Neural crest cell (in vitro differentiated cells): Measurements from ENCODE around the gene AKAP14. TPM values are rescaled to one million over a fixed set of nuclear protein-coding genes. Genes with fewer than 3 reads are reported as not detected.
A peak's percentile ranks its signal among the peaks of the same experiment; 100 is the strongest.

Source experiments
- DNase-seq: peaks from one replicate; pipeline ENCODE4 v3.0.0; 2021; ENCODE audit warnings: low read depth, mixed read lengths, low spot score
- H3K27ac Mint-ChIP-seq: one replicate; pipeline ENCODE4 v1.8.0; 2021; ENCODE audit warnings: mild to moderate bottlenecking, mixed read lengths; ENCODE audit not compliant: unreplicated experiment
- H3K27me3 Mint-ChIP-seq: 2 replicates; pipeline ENCODE4 v1.8.0; 2021; ENCODE audit warnings: low read depth, mild to moderate bottlenecking, mixed read lengths
- H3K36me3 Mint-ChIP-seq: 2 replicates; pipeline ENCODE4 v1.8.0; 2021; ENCODE audit warnings: low read depth, mild to moderate bottlenecking, mixed read lengths
- H3K4me1 Mint-ChIP-seq: 2 replicates; pipeline ENCODE4 v1.8.0; 2021; ENCODE audit warnings: mixed read lengths
- H3K4me3 Mint-ChIP-seq: one replicate; pipeline ENCODE4 v1.8.0; 2021; ENCODE audit warnings: mild to moderate bottlenecking, mixed read lengths
- H3K9me3 Mint-ChIP-seq: 2 replicates; pipeline ENCODE4 v1.8.0; 2021; ENCODE audit warnings: mixed read lengths
- CTCF ChIP-seq: fragments of 200-600 bp; sonication (generic); conservative IDR thresholded peaks from 2 replicates; pipeline ENCODE4 v1.5.0; 2021; ENCODE audit warnings: antibody characterized with exemption, mild to moderate bottlenecking
- long read RNA-seq: library from polyadenylated mRNA; unstranded; transcript quantifications from one replicate; pipeline ENCODE4 v2.0.0, GENCODE V29; 2020
- total RNA-seq: library from RNA; stranded (reverse); gene quantifications from 2 replicates; pipeline ENCODE4 v1.2.1, GENCODE V29; 2021

The AKAP14 gene
- not detected in 2 replicates for total RNA-seq
- long read RNA-seq = 0 reads

- H3K4me3 Mint-ChIP-seq = no peak within 1 kb of the TSS
- no peaks in the 10 kb centered on the region for H3K4me1 Mint-ChIP-seq
- no peaks in the 10 kb centered on the region for H3K27me3 Mint-ChIP-seq
- H3K27ac Mint-ChIP-seq = no peak within 1 kb of the TSS
- no peaks in the 10 kb centered on the region for H3K9me3 Mint-ChIP-seq
- no peak for DNase-seq
- no peaks in the 10 kb centered on the region for H3K36me3 Mint-ChIP-seq
- TF ChIP-seq CTCF = no peak
Observed at GRCh38 chrX:119895843-119896326, at the start of gene AKAP14. AKAP14 (plus strand) TSS chrX:119895893; CDS start chrX:119903224, 7,331 bp downstream.

GRCh38 chrX:119852382-119853353 is 43.0 kb upstream of the AKAP14 start, which contains the start of gene UPF3B:
UPF3B (minus strand) TSS chrX:119852963; CDS start chrX:119852928, 35 bp downstream.
- Mint-ChIP-seq H3K27me3 (no peaks in the 10 kb centered on the region), H3K27ac (peak within 1 kb of the TSS; percentile 99), H3K36me3 (peaks cover 14% of the 10 kb centered on the region), H3K9me3 (no peaks in the 10 kb centered on the region), H3K4me1 (peaks cover 14% of the 10 kb centered on the region), H3K4me3 (peak within 1 kb of the TSS; percentile 99)
- DNase-seq = peak; percentile 79
- TF ChIP-seq CTCF = no peak

- H3K27me3 Mint-ChIP-seq = no peaks in the 10 kb centered on the region
- H3K4me1 Mint-ChIP-seq = peaks cover 14% of the 10 kb centered on the region
- no peak for DNase-seq
- H3K36me3 Mint-ChIP-seq = peaks cover 12% of the 10 kb centered on the region
- no peak overlapping the region for H3K27ac Mint-ChIP-seq
- no peaks in the 10 kb centered on the region for H3K9me3 Mint-ChIP-seq
- no peak for TF ChIP-seq CTCF
- H3K4me3 Mint-ChIP-seq = peak overlapping the region; percentile 99
Observed at GRCh38 chrX:119853444-119853843, 42.2 kb upstream of the AKAP14 start.

- peaks cover 5% of the 10 kb centered on the region for H3K36me3 Mint-ChIP-seq
- no peak for DNase-seq
- peaks cover 19% of the 10 kb centered on the region for H3K4me1 Mint-ChIP-seq
- H3K27me3 Mint-ChIP-seq = no peaks in the 10 kb centered on the region
- TF ChIP-seq CTCF = no peak
- H3K9me3 Mint-ChIP-seq = no peaks in the 10 kb centered on the region
- peak overlapping the region; percentile 95 for H3K4me3 Mint-ChIP-seq
- H3K27ac Mint-ChIP-seq = peak overlapping the region; percentile 98
Observed at GRCh38 chrX:119870626-119871131, 25.0 kb upstream of the AKAP14 start.

- peak overlapping the region; percentile 95 for H3K4me3 Mint-ChIP-seq
- H3K36me3 Mint-ChIP-seq = peaks cover 5% of the 10 kb centered on the region
- H3K27me3 Mint-ChIP-seq = no peaks in the 10 kb centered on the region
Observed at GRCh38 chrX:119871245-119871598, 24.5 kb upstream of the AKAP14 start.

More at GRCh38 chrX:119871245-119871598, 24.5 kb upstream of the AKAP14 start:
- peaks cover 19% of the 10 kb centered on the region for H3K4me1 Mint-ChIP-seq
- DNase-seq = no peak
- H3K27ac Mint-ChIP-seq = peak overlapping the region; percentile 98
- TF ChIP-seq CTCF = no peak
- no peaks in the 10 kb centered on the region for H3K9me3 Mint-ChIP-seq
